ENCODE results near the gene TUBGCP6.
A peak's percentile ranks its signal among the peaks of the same experiment; 100 is the strongest.

Gene TUBGCP6

GRCh38 chr22:50199251-50199721 lies 45.5 kb downstream of the TUBGCP6 start:
- DNase-seq = no peak
- TF ChIP-seq, protein P1, sequence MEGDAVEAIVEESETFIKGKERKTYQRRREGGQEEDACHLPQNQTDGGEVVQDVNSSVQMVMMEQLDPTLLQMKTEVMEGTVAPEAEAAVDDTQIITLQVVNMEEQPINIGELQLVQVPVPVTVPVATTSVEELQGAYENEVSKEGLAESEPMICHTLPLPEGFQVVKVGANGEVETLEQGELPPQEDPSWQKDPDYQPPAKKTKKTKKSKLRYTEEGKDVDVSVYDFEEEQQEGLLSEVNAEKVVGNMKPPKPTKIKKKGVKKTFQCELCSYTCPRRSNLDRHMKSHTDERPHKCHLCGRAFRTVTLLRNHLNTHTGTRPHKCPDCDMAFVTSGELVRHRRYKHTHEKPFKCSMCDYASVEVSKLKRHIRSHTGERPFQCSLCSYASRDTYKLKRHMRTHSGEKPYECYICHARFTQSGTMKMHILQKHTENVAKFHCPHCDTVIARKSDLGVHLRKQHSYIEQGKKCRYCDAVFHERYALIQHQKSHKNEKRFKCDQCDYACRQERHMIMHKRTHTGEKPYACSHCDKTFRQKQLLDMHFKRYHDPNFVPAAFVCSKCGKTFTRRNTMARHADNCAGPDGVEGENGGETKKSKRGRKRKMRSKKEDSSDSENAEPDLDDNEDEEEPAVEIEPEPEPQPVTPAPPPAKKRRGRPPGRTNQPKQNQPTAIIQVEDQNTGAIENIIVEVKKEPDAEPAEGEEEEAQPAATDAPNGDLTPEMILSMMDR (IDR thresholded peaks at IDR 0.05) = no peak
- Histone ChIP-seq H3K4me3 (peak overlapping the region in 1 of 2 donors; percentile 88), H3K27ac (peak overlapping the region in 1 of 2 donors; percentile 89), H3K9me3 (no peaks in the 10 kb centered on the region), H3K27me3 (no peaks in the 10 kb centered on the region), H3K4me1 (peaks cover 0 to 22% (median 19%) of the 10 kb centered on the region in 4 donors), H3K36me3 (peaks cover 0 to 49% (median 26%) of the 10 kb centered on the region in 3 donors)
- intact Hi-C loops (cut with DNase I; ENCODE audit: low total_unique reads) = no loop called here

GRCh38 chr22:50198624-50199017 lies 46.2 kb downstream of the TUBGCP6 start:
- Histone ChIP-seq H3K4me3 (no peak overlapping the region), H3K4me1 (peaks cover 0 to 22% (median 19%) of the 10 kb centered on the region in 4 donors), H3K27ac (no peak overlapping the region), H3K9me3 (no peaks in the 10 kb centered on the region), H3K27me3 (no peaks in the 10 kb centered on the region), H3K36me3 (peaks cover 5 to 55% (median 33%) of the 10 kb centered on the region in 3 donors)
- intact Hi-C loops (cut with DNase I; ENCODE audit: low total_unique reads) = no loop called here
- TF ChIP-seq, protein P1 (IDR thresholded peaks at IDR 0.05) = no peak
- no peak for DNase-seq

DNA sequence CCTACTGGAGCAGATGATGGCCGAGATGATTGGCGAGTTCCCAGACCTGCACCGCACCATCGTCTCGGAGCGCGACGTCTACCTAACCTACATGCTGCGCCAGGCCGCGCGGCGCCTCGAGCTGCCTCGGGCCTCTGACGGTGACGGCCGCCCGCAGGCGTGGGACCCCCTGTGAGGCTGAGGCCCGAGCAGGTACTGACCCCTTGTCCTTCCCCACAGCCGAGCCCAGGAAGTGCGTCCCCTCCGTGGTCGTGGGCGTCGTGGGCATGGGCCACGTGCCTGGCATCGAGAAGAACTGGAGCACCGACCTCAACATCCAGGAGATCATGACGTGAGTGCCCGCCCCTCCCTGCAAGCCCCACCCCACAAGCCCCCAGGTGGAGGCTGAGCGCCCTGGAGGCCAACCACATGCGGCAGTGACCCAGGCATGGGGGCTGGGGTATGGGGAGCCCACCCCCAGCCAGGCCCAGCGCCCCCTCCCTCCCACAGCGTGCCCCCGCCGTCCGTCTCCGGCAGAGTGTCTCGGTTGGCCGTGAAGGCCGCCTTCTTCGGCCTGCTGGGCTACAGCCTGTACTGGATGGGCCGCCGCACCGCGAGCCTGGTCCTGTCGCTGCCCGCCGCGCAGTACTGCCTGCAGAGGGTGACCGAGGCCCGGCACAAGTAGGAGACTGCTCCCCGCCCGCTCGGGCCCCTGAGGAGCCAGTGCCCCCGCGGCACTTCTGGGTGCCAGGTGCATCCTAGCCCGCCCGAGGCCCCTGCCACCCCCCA lies 46.8 kb downstream of the TUBGCP6 start:
- Histone ChIP-seq H3K4me1 (peaks cover 0 to 22% (median 19%) of the 10 kb centered on the region in 4 donors), H3K9me3 (no peaks in the 10 kb centered on the region), H3K4me3 (no peak overlapping the region), H3K27me3 (no peaks in the 10 kb centered on the region), H3K27ac (no peak overlapping the region), H3K36me3 (peaks cover 7 to 61% (median 31%) of the 10 kb centered on the region in 3 donors)
- intact Hi-C loops (cut with DNase I; ENCODE audit: low total_unique reads) = no loop called here
- DNase-seq = no peak
- TF ChIP-seq, protein P1 (IDR thresholded peaks at IDR 0.05) = no peak

GRCh38 chr22:50197000-50197800 lies 47.6 kb downstream of the TUBGCP6 start:
- Histone ChIP-seq H3K27ac (no peak overlapping the region), H3K4me1 (peaks cover 0 to 21% (median 15%) of the 10 kb centered on the region in 4 donors), H3K9me3 (no peaks in the 10 kb centered on the region), H3K36me3 (peaks cover 7 to 64% (median 29%) of the 10 kb centered on the region in 3 donors), H3K27me3 (no peaks in the 10 kb centered on the region), H3K4me3 (no peak overlapping the region)
- TF ChIP-seq, protein P1 (IDR thresholded peaks at IDR 0.05) = no peak
- intact Hi-C loops (cut with DNase I; ENCODE audit: low total_unique reads) = no loop called here
- no peak for DNase-seq

GRCh38 chr22:50196256-50196655 lies 48.6 kb downstream of the TUBGCP6 start:
- TF ChIP-seq, protein P1 (IDR thresholded peaks at IDR 0.05) = no peak
- H3K27me3 ChIP-seq = no peaks in the 10 kb centered on the region
- H3K9me3 ChIP-seq = no peaks in the 10 kb centered on the region
- intact Hi-C loops (cut with DNase I; ENCODE audit: low total_unique reads) = no loop called here
- no peak overlapping the region for H3K4me3 ChIP-seq
- H3K36me3 ChIP-seq = peaks cover 7 to 64% (median 29%) of the 10 kb centered on the region in 3 donors
- peaks cover 0 to 21% (median 8%) of the 10 kb centered on the region in 4 donors for H3K4me1 ChIP-seq
- DNase-seq = no peak
- H3K27ac ChIP-seq = no peak overlapping the region

All from tibial artery (tissue), 4 donors.